HFF-Myc (cell line): Measurements from ENCODE around the gene DEUP1.

Source experiments
- DNase-seq: peaks from one replicate; pipeline ENCODE4 v3.0.0-alpha.2; 2011; ENCODE audit warnings: low read depth; ENCODE audit errors: extremely low read depth
- H3K4me3 ChIP-seq: replicated peaks from 2 replicates; pipeline ENCODE4 v1.5.1; 2011; ENCODE audit warnings: low read depth, mild to moderate bottlenecking, control low read depth, low read length
- TF ChIP-seq, protein P1 (sequence below): IDR thresholded peaks from 2 replicates; pipeline ENCODE4 v1.5.1; 2012; ENCODE audit warnings: mild to moderate bottlenecking, low read depth, low read length, control low read depth; ENCODE audit errors: missing control alignments

Gene DEUP1, protein sequence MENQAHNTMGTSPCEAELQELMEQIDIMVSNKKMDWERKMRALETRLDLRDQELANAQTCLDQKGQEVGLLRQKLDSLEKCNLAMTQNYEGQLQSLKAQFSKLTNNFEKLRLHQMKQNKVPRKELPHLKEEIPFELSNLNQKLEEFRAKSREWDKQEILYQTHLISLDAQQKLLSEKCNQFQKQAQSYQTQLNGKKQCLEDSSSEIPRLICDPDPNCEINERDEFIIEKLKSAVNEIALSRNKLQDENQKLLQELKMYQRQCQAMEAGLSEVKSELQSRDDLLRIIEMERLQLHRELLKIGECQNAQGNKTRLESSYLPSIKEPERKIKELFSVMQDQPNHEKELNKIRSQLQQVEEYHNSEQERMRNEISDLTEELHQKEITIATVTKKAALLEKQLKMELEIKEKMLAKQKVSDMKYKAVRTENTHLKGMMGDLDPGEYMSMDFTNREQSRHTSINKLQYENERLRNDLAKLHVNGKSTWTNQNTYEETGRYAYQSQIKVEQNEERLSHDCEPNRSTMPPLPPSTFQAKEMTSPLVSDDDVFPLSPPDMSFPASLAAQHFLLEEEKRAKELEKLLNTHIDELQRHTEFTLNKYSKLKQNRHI

DNA sequence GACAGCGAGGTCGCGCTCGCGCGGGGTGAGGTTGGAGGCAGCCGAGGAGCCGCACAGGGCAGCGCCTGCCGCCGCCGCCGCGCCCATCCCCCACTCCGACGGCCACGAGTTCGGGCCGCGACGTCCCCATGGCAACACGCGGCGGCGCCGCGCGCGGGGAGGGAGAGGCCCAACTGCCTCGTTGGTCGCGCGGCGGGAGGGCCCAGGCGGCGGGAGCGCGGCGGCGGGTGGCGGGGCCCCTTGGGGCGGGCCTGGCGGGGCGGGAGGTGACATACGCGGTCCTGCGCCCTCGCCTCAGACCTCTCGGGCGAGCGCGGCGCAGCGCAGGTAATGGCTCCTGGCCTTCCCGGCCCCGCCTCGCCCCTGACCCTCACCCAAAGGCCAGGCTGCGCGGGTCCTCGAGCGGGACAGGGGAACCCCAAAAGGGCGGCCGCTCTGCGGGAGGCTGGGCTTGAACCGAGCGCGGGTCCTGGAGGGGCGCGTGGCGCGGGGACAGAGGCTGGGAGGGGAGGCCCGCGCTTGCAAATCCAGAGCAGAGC lies at the start of gene DEUP1:
DEUP1 (plus strand) TSS at position 297 of the 539 bp plus-strand sequence. CDS start 1,518 bp downstream, outside the sequence.
- TF ChIP-seq, protein P1, sequence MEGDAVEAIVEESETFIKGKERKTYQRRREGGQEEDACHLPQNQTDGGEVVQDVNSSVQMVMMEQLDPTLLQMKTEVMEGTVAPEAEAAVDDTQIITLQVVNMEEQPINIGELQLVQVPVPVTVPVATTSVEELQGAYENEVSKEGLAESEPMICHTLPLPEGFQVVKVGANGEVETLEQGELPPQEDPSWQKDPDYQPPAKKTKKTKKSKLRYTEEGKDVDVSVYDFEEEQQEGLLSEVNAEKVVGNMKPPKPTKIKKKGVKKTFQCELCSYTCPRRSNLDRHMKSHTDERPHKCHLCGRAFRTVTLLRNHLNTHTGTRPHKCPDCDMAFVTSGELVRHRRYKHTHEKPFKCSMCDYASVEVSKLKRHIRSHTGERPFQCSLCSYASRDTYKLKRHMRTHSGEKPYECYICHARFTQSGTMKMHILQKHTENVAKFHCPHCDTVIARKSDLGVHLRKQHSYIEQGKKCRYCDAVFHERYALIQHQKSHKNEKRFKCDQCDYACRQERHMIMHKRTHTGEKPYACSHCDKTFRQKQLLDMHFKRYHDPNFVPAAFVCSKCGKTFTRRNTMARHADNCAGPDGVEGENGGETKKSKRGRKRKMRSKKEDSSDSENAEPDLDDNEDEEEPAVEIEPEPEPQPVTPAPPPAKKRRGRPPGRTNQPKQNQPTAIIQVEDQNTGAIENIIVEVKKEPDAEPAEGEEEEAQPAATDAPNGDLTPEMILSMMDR = no peak
- H3K4me3 ChIP-seq = no peak within 1 kb of the TSS
- no peak for DNase-seq

DNA sequence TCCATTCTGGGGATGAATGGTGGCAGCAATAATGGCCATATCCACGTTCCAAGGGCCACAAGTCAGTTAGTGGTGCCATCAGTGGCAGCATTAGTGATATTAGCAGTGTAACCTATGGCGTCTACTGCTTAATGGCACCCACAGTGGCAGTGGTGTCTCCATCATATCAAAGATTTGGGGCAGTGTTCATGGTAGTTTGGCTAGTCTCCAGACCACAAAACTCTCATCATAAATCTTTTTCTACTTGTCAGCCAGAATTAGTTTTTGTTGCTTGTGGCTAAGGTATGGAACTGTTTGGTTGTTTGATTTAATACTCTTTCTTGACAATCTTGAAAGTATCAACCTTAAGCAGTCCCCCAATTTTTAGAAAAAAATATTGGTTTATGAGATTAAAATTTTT lies 45.1 kb upstream of the DEUP1 start:
- no peak overlapping the region for H3K4me3 ChIP-seq
- no peak for DNase-seq
- TF ChIP-seq, protein P1 = no peak

DNA sequence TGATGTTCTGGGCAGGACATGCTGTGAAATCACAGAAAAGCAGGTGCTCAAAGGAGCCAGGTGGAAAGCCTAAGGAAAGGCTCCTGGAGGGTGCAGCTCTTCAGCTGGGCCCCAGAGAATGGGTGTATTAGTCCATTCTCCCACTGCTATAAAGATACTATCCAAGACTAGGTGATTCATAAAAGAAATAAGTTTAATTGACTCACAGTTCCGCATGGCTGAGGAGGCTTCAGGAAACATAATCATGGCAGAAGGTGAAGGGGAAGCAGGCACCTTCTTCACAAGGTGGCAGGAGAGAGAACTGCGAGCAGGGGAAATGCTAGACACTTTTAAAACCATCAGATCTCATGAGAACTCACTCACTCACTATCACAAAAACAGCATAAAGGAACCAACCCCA lies 43.1 kb upstream of the DEUP1 start:
- no peak for DNase-seq
- TF ChIP-seq, protein P1 = no peak
- no peak overlapping the region for H3K4me3 ChIP-seq

DNA sequence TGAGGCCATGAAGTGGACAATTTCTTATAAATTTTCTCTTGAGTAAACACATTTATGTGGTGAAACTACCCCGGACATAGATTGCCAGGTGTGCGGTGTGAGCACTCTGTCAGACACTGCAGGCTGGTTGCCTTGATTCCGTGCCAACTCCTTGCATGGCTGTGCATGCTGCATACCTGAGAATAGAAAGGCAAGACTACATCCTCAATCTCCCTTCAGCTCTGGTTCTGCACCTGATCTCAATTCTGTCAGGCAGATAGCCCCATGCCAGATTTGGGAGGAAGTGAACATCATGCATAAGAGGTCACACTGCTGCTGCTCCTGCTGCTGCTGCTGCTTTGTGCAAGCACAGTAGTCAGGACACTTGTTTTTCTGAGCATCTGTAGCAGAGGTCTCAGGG lies 42.5 kb upstream of the DEUP1 start:
- no peak overlapping the region for H3K4me3 ChIP-seq
- DNase-seq = no peak
- TF ChIP-seq, protein P1 = no peak

DNA sequence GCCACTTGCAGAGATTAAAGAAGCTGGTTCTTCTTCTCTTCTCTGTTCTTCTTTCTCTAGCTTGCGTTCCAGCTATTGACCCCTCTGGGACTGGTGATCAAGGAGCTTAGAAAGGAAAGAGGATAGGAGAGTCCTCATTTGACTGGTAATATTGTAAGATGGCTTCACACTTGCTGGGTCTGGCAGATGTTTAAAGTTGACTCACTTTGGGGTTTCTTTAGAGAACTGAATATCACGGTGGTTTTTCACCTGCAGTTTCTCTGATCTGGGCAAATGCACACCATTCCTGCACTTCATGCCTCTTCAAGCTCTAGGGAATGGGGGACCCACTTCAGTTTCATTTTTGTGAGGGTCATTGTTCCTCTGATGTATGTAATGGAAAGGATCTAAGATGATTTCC lies 41.8 kb upstream of the DEUP1 start:
- TF ChIP-seq, protein P1 = no peak
- no peak for DNase-seq
- H3K4me3 ChIP-seq = no peak overlapping the region

DNA sequence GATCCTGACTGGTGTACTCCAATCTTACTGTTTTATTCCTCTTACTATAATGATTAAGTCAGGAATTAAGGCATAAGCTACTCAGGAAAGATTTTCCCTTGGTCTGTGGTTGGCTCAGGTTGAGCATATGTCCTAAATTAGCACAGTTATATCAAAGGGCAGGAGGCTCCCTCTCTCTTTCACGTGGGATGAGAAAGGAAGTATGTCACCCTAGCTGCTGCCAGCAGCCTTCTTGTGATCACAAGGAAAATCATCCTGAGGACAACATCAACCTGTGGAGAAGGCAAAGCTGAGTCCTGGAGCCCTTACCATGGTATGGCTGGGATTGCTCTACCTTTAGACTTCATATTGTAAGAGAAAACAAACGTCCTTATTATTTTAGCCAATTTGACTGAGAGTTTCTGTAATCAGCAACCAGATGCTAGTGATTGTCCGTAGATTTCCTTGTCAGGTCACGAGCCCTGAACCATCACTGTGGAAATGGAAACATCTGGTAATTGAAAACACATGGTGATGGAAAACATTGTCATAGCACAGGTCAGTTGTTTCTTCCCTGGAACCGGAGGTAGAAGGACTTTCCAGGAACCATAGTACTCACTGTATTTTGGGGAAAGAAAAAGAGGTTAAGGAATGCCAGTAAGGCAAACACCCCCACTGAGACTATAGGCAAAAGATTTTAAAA lies 40.6 kb upstream of the DEUP1 start:
- H3K4me3 ChIP-seq = no peak overlapping the region
- TF ChIP-seq, protein P1 = no peak
- peak; percentile 20 for DNase-seq
